Neuronal stem cell (in vitro differentiated cells): ENCODE measurements around the gene NFKBIE.

ENCODE experiments used
- DNase-seq: peaks from one replicate; pipeline ENCODE4 v3.0.0-alpha.2; 2013; ENCODE audit warnings: low spot score
- H2AFZ ChIP-seq: one replicate; pipeline ENCODE4 v1.6.1; 2013; ENCODE audit warnings: mild to moderate bottlenecking, low read length, inconsistent platforms
- H2AK5ac ChIP-seq: 2 replicates; pipeline ENCODE4 v1.6.1; 2013; ENCODE audit warnings: low read depth, mild to moderate bottlenecking, inconsistent platforms, low read length, moderate library complexity, mixed read lengths
- H2BK120ac ChIP-seq: 2 replicates; pipeline ENCODE4 v1.6.1; 2013; ENCODE audit warnings: low read depth, mild to moderate bottlenecking, inconsistent platforms, low read length, moderate library complexity, mixed read lengths
- H2BK12ac ChIP-seq: one replicate; pipeline ENCODE4 v1.6.1; 2013; ENCODE audit warnings: low read length, inconsistent platforms
- H2BK15ac ChIP-seq: 2 replicates; pipeline ENCODE4 v1.6.1; 2013; ENCODE audit warnings: mild to moderate bottlenecking, low read length, inconsistent platforms, mixed read lengths
- H2BK5ac ChIP-seq: one replicate; pipeline ENCODE4 v1.6.1; 2013; ENCODE audit warnings: inconsistent platforms, mild to moderate bottlenecking, low read length, moderate library complexity
- H3K14ac ChIP-seq: one replicate; pipeline ENCODE4 v1.6.1; 2013; ENCODE audit warnings: low read length, inconsistent platforms
- H3K18ac ChIP-seq: 2 replicates; pipeline ENCODE4 v1.6.1; 2013; ENCODE audit warnings: low read length, inconsistent platforms
- H3K23ac ChIP-seq: 2 replicates; pipeline ENCODE4 v1.6.1; 2013; ENCODE audit warnings: low read depth, mild to moderate bottlenecking, mixed read lengths, low read length, inconsistent platforms; ENCODE audit not compliant: poor library complexity
- H3K27ac ChIP-seq: replicated peaks from 3 replicates; pipeline ENCODE4 v1.5.1; 2013; ENCODE audit warnings: low read length, inconsistent platforms
- H3K27me3 ChIP-seq, 3 experiments: 2 replicates each; pipeline ENCODE4 v1.6.1; 2013; ENCODE audit warnings: low read length in 3 of 3, mild to moderate bottlenecking in 2 of 3, inconsistent platforms in 1 of 3, low read depth in 1 of 3, mixed read lengths in 1 of 3, moderate library complexity in 1 of 3; ENCODE audit not compliant: control insufficient read depth in 3 of 3, insufficient read depth in 3 of 3
- H3K36me3 ChIP-seq, 2 donors: replicated peaks in 1 of 2; 2 replicates each; pipeline ENCODE4 v1.6.1; 2013; ENCODE audit warnings: low read length in 2 of 2; ENCODE audit not compliant: control insufficient read depth in 2 of 2, insufficient read depth in 2 of 2
- H3K4ac ChIP-seq: 2 replicates; pipeline ENCODE4 v1.6.1; 2013; ENCODE audit warnings: inconsistent platforms, mild to moderate bottlenecking, low read length, moderate library complexity
- H3K4me1 ChIP-seq, 2 donors: 1 replicate in 1 of 2; 2 replicates in 1 of 2; pipeline ENCODE4 v1.6.1; 2013; ENCODE audit warnings: low read length in 2 of 2, low read depth in 1 of 2; ENCODE audit not compliant: control insufficient read depth in 2 of 2, insufficient read depth in 1 of 2
- H3K4me2 ChIP-seq: one replicate; pipeline ENCODE4 v1.6.1; 2013; ENCODE audit warnings: mild to moderate bottlenecking, low read length, inconsistent platforms; ENCODE audit not compliant: insufficient read depth, poor library complexity, severe bottlenecking
- H3K4me3 ChIP-seq, 2 donors: 2 replicates each; pipeline ENCODE4 v1.5.1; 2013; ENCODE audit warnings: low read length in 2 of 2, mild to moderate bottlenecking in 2 of 2, inconsistent platforms in 1 of 2, moderate library complexity in 1 of 2
- H3K79me1 ChIP-seq: one replicate; pipeline ENCODE4 v1.6.1; 2013; ENCODE audit warnings: low read depth, mild to moderate bottlenecking, inconsistent platforms, low read length, moderate library complexity
- H3K9ac ChIP-seq: one replicate; pipeline ENCODE4 v1.6.1; 2013; ENCODE audit warnings: mild to moderate bottlenecking, low read depth, low read length, inconsistent platforms; ENCODE audit not compliant: poor library complexity
- H3K9me3 ChIP-seq, 2 donors: replicated peaks in 1 of 2; 2 replicates each; pipeline versions ENCODE3 to v1.6.1; 2013; ENCODE audit warnings: low read length in 2 of 2, mild to moderate bottlenecking in 2 of 2, inconsistent platforms in 1 of 2, low read depth in 1 of 2, mixed read lengths in 1 of 2, moderate library complexity in 1 of 2; ENCODE audit not compliant: control insufficient read depth in 2 of 2, insufficient read depth in 1 of 2
- H4K8ac ChIP-seq: one replicate; pipeline ENCODE4 v1.6.1; 2013; ENCODE audit warnings: low read depth, mild to moderate bottlenecking, inconsistent platforms, low read length, moderate library complexity
- H4K91ac ChIP-seq: one replicate; pipeline ENCODE4 v1.6.1; 2013; ENCODE audit warnings: low read length, low read depth, mild to moderate bottlenecking, inconsistent platforms; ENCODE audit not compliant: poor library complexity
- WGBS, 2 donors: extraction: QIAGEN DNeasy Blood & Tissue Kit; methylation state at CpG; one replicate each; pipeline ENCODE4 v1.1.7; 2013; ENCODE audit warnings: missing lambda C conversion rate in 2 of 2, mixed read lengths in 1 of 2; ENCODE audit not compliant: insufficient read length in 2 of 2, insufficient replicate concordance in 1 of 2; ENCODE audit errors: extremely low coverage in 2 of 2; 5-methylcytosine and 5-hydroxymethylcytosine counted together

The NFKBIE gene

GRCh38 chr6:44254191-44255104 is 10.9 kb downstream of the NFKBIE start:
- Histone ChIP-seq H2BK12ac (no peak overlapping the region), H2BK5ac (no peak overlapping the region), H3K23ac (no peak overlapping the region), H2BK120ac (no peak overlapping the region), H3K27ac (no peak overlapping the region), H3K9me3 (no peaks in the 10 kb centered on the region), H3K9ac (no peak overlapping the region), H2AFZ (no peak overlapping the region), H3K79me1 (peaks cover 3% of the 10 kb centered on the region), H3K27me3 (no peaks in the 10 kb centered on the region), H2BK15ac (no peak overlapping the region), H3K14ac (no peak overlapping the region), H3K36me3 (peaks cover 54 to 81% of the 10 kb centered on the region in 2 donors), H3K4me1 (peaks cover 12 to 14% of the 10 kb centered on the region in 2 donors), H2AK5ac (no peak overlapping the region), H3K4me3 (no peak overlapping the region), H4K8ac (peak overlapping the region; percentile 83), H4K91ac (no peak overlapping the region), H3K18ac (no peak overlapping the region), H3K4ac (no peak overlapping the region), H3K4me2 (no peak overlapping the region)
- DNase-seq = no peak
- WGBS, 2 donors = no CpG with 5 or more reads among the region's 12 CpGs

GRCh38 chr6:44253307-44254101 is 11.8 kb downstream of the NFKBIE start:
- Histone ChIP-seq H3K18ac (no peak overlapping the region), H3K36me3 (peaks cover 60 to 81% of the 10 kb centered on the region in 2 donors), H2BK5ac (no peak overlapping the region), H4K8ac (no peak overlapping the region), H2BK12ac (no peak overlapping the region), H2BK120ac (no peak overlapping the region), H3K4me1 (peaks cover 18 to 19% of the 10 kb centered on the region in 2 donors), H3K23ac (no peak overlapping the region), H3K9ac (peak overlapping the region; percentile 6), H3K79me1 (peaks cover 3% of the 10 kb centered on the region), H3K4me3 (no peak overlapping the region), H2AFZ (no peak overlapping the region), H3K4ac (no peak overlapping the region), H3K27ac (no peak overlapping the region), H4K91ac (no peak overlapping the region), H2BK15ac (no peak overlapping the region), H2AK5ac (no peak overlapping the region), H3K9me3 (no peaks in the 10 kb centered on the region), H3K14ac (no peak overlapping the region), H3K4me2 (no peak overlapping the region), H3K27me3 (no peaks in the 10 kb centered on the region)
- WGBS, 2 donors = no CpG with 5 or more reads among the region's 10 CpGs
- no peak for DNase-seq

GRCh38 chr6:44251576-44252524 is 13.5 kb downstream of the NFKBIE start:
- Histone ChIP-seq H3K79me1 (peaks cover 3% of the 10 kb centered on the region), H3K4me3 (no peak overlapping the region), H3K4me2 (no peak overlapping the region), H2BK5ac (no peak overlapping the region), H2BK12ac (no peak overlapping the region), H4K8ac (no peak overlapping the region), H3K36me3 (peaks cover 59 to 84% of the 10 kb centered on the region in 2 donors), H3K27ac (no peak overlapping the region), H3K23ac (no peak overlapping the region), H4K91ac (no peak overlapping the region), H3K27me3 (no peaks in the 10 kb centered on the region), H2BK120ac (no peak overlapping the region), H3K9ac (no peak overlapping the region), H3K4me1 (peaks cover 15 to 18% of the 10 kb centered on the region in 2 donors), H2AFZ (no peak overlapping the region), H3K18ac (no peak overlapping the region), H3K14ac (no peak overlapping the region), H2BK15ac (no peak overlapping the region), H3K9me3 (no peaks in the 10 kb centered on the region), H3K4ac (no peak overlapping the region), H2AK5ac (no peak overlapping the region)
- DNase-seq = no peak
- WGBS, 2 donors = no CpG with 5 or more reads among the region's 14 CpGs
